Measurements from ENCODE around the gene PGAP3. TPM values are rescaled to one million over a fixed set of nuclear protein-coding genes. Genes with fewer than 3 reads are reported as not detected.

PGAP3 gene
- polyA plus RNA-seq, 1 experiment, result 9.6 TPM

- Histone ChIP-seq H3K27ac (ENCODE audit: low read depth, low read length) (no peak overlapping the region), H3K27me3 (ENCODE audit: control insufficient read depth, insufficient read depth, low read length) (peaks cover 17% of the 10 kb centered on the region), H3K4me3 (ENCODE audit: low read depth, low read length) (no peak overlapping the region), H3K9me3 (ENCODE audit: control insufficient read depth, insufficient read depth, low read length) (no peaks in the 10 kb centered on the region)
- POLR2A ChIA-PET, result no interaction called here
- DNase-seq (ENCODE audit: low read depth, low spot score), result no peak
- CTCF ChIA-PET, result interaction anchor here (2.0 kb wide), 1 partner anchor 53 kb away, joined by 9 read pairs; no protein-coding TSS in a partner anchor
- no peak for TF ChIP-seq CTCF (IDR thresholded peaks at IDR 0.05; ENCODE audit: low read depth, low read length)
Observed at GRCh38 chr17:39674702-39675389, 13.0 kb downstream of the PGAP3 start.

GRCh38 chr17:39674179-39674578, 13.7 kb downstream of the PGAP3 start:
- H3K27ac ChIP-seq (ENCODE audit: low read depth, low read length), result no peak overlapping the region
- H3K4me3 ChIP-seq (ENCODE audit: low read depth, low read length), result no peak overlapping the region
- no peaks in the 10 kb centered on the region for H3K9me3 ChIP-seq (ENCODE audit: control insufficient read depth, insufficient read depth, low read length)
- peaks cover 22% of the 10 kb centered on the region for H3K27me3 ChIP-seq (ENCODE audit: control insufficient read depth, insufficient read depth, low read length)
- CTCF ChIA-PET, result interaction anchor here (2.0 kb wide), 1 partner anchor 53 kb away, joined by 9 read pairs; no protein-coding TSS in a partner anchor
- no peak for DNase-seq (ENCODE audit: low read depth, low spot score)
- no peak for TF ChIP-seq CTCF (IDR thresholded peaks at IDR 0.05; ENCODE audit: low read depth, low read length)
- POLR2A ChIA-PET, result no interaction called here

GRCh38 chr17:39673335-39674081, 14.3 kb downstream of the PGAP3 start:
- DNase-seq (ENCODE audit: low read depth, low spot score), result no peak
- ChIA-PET POLR2A (no interaction called here), CTCF (interaction anchor here (1.8 to 5.0 kb wide), 2 partner anchors 8 to 51 kb away, joined by 6 to 92 read pairs; no protein-coding TSS in a partner anchor)
- TF ChIP-seq CTCF (IDR thresholded peaks at IDR 0.05; ENCODE audit: low read depth, low read length), result no peak
- Histone ChIP-seq H3K9me3 (ENCODE audit: control insufficient read depth, insufficient read depth, low read length) (no peaks in the 10 kb centered on the region), H3K27ac (ENCODE audit: low read depth, low read length) (no peak overlapping the region), H3K27me3 (ENCODE audit: control insufficient read depth, insufficient read depth, low read length) (peaks cover 23% of the 10 kb centered on the region), H3K4me3 (ENCODE audit: low read depth, low read length) (no peak overlapping the region)

- CTCF ChIA-PET, result interaction anchor here (0.6 to 5.0 kb wide), 8 partner anchors 8 to 125 kb away, joined by 3 to 92 read pairs (median 5); no protein-coding TSS in a partner anchor
- H3K9me3 ChIP-seq (ENCODE audit: control insufficient read depth, insufficient read depth, low read length), result no peaks in the 10 kb centered on the region
- H3K27me3 ChIP-seq (ENCODE audit: control insufficient read depth, insufficient read depth, low read length), result peaks cover 23% of the 10 kb centered on the region
- no peak overlapping the region for H3K27ac ChIP-seq (ENCODE audit: low read depth, low read length)
- POLR2A ChIA-PET, result no interaction called here
- DNase-seq (ENCODE audit: low read depth, low spot score), result no peak
- TF ChIP-seq CTCF (IDR thresholded peaks at IDR 0.05; ENCODE audit: low read depth, low read length), result no peak
- H3K4me3 ChIP-seq (ENCODE audit: low read depth, low read length), result no peak overlapping the region
Observed at GRCh38 chr17:39672522-39673334, 15.1 kb downstream of the PGAP3 start.
